Activated gamma-delta T cell (primary cell): ENCODE measurements around the gene YIPF1.
"Not testable (repeated sequence)": the region's sequence is repeated elsewhere in the genome, so short reads cannot be mapped to it uniquely, and the experiment has no call there.

Experiments used
- DNase-seq: peaks from one replicate; lab custom pipeline; 2025; lab: John Stamatoyannopoulos, UW

YIPF1 gene

GRCh38 chr1:53894644-53895043 lies 5.0 kb upstream of the YIPF1 start:
- no peak for DNase-seq

- no peak for DNase-seq
Observed at GRCh38 chr1:53893999-53894636, 4.5 kb upstream of the YIPF1 start, which contains the start of gene DIO1. Gene DIO1, plus strand, starts transcription at chr1:53894187. Its CDS starts 24 bp downstream, at chr1:53894211.

GRCh38 chr1:53892911-53893310 lies 3.3 kb upstream of the YIPF1 start:
- DNase-seq: no peak

- DNase-seq: no peak
Observed at GRCh38 chr1:53891678-53892077, 2.1 kb upstream of the YIPF1 start.

- no peak for DNase-seq
Observed at GRCh38 chr1:53891018-53891417, 1.4 kb upstream of the YIPF1 start.

- DNase-seq: no peak
Observed at GRCh38 chr1:53890522-53890941, 935 bp upstream of the YIPF1 start.

GRCh38 chr1:53888681-53889080 lies 916 bp downstream of the YIPF1 start:
- no peak for DNase-seq

GRCh38 chr1:53883600-53883999 lies 6.0 kb downstream of the YIPF1 start:
- not testable (repeated sequence) for DNase-seq

GRCh38 chr1:53881853-53882252 lies 7.7 kb downstream of the YIPF1 start:
- not testable (repeated sequence) for DNase-seq

- DNase-seq: no peak
Observed at GRCh38 chr1:53878492-53879105, 11.0 kb downstream of the YIPF1 start.

GRCh38 chr1:53875150-53875549 lies 14.4 kb downstream of the YIPF1 start:
- DNase-seq: not testable (repeated sequence)

- no peak for DNase-seq
Observed at GRCh38 chr1:53871773-53872484, 17.7 kb downstream of the YIPF1 start.

GRCh38 chr1:53871221-53871620 lies 18.4 kb downstream of the YIPF1 start:
- no peak for DNase-seq

- no peak for DNase-seq
Observed at GRCh38 chr1:53869454-53870117, 20.0 kb downstream of the YIPF1 start.

GRCh38 chr1:53868565-53868964 lies 21.0 kb downstream of the YIPF1 start:
- DNase-seq: no peak

GRCh38 chr1:53862507-53862906 lies 27.1 kb downstream of the YIPF1 start:
- no peak for DNase-seq

GRCh38 chr1:53860967-53861411 lies 28.6 kb downstream of the YIPF1 start:
- no peak for DNase-seq

- DNase-seq: no peak
Observed at GRCh38 chr1:53851571-53852285, 37.9 kb downstream of the YIPF1 start.

- DNase-seq: no peak
Observed at GRCh38 chr1:53850082-53850673, 39.4 kb downstream of the YIPF1 start.

GRCh38 chr1:53847980-53848379 lies 41.6 kb downstream of the YIPF1 start:
- DNase-seq: no peak

- no peak for DNase-seq
Observed at GRCh38 chr1:53842347-53842746, 47.2 kb downstream of the YIPF1 start.

- DNase-seq: no peak
Observed at GRCh38 chr1:53838654-53838974, 51.0 kb downstream of the YIPF1 start.
